Islet precursor cell (in vitro differentiated cells): ENCODE results near the gene GPC3.
"Not testable (repeated sequence)": the region's sequence is repeated elsewhere in the genome, so short reads cannot be mapped to it uniquely, and the experiment has no call there.

ENCODE experiments used
- DNase-seq: peaks from one replicate; pipeline ENCODE4 v3.0.0-alpha.2; 2018

The GPC3 gene

GRCh38 chrX:133985164-133985966 lies at the start of gene GPC3:
GPC3 (minus strand) TSS chrX:133985594.
- DNase-seq: peak; percentile 84

- DNase-seq: no peak
Observed at GRCh38 chrX:134032441-134032840, 47.0 kb upstream of the GPC3 start.

DNA sequence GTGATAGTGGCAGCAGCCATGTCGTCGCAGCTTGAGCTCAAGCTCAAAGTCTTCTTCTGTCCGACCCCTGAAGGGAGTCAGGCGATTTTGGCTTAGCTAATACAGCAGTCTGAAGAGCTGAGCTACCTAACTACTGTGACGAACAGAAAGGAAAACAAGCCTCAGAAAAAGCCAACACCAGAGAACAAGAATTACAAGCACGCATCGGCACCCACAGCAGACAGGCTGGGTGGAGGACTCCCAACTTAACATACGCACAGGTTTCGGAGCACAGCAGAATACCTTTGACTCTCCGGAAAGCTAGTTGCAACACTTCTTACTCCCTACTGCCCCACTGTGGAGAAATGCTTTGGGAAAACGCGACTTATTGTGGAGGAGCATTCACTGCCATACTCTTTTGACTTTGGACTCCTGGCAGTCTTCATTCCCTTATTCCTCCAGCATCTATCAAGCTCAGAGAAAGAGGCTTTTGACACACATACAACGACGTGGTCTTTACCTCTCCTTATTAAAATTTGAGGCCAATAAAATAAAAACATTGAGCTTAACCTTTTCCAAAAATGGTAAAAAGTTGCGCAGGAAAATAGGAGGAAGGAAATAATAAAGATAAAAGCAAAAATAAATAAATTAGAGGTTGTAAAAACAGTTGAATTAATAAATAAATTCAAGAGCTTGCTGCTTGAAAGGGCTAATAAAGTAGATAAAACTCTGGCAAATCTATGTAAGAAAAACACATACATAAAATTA lies 41.3 kb upstream of the GPC3 start:
- DNase-seq: peak; percentile 81

GRCh38 chrX:134025986-134026545 lies 40.7 kb upstream of the GPC3 start:
- DNase-seq: no peak

GRCh38 chrX:134024686-134025377 lies 39.4 kb upstream of the GPC3 start:
- no peak for DNase-seq

DNA sequence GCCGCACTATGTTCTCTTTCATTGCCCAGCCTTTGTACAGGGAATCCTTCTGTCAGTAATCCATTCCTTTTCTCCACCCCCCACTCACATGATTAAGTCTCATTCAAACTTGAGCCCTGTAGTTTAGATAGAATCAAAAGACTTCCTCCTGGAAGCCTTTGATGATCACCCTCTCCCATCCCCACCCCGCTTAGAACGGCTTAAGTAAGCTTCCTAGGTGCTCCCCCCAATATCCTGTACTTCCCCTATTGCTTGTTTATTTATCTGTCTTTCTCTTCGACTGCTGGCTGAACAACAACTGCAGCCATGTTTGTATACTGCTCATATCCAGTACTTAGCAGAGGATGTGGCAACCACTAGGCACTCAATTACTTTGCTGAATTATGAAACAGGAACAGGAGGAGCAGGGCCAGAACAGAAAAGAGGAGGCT lies 38.5 kb upstream of the GPC3 start:
- no peak for DNase-seq

- DNase-seq: no peak
Observed at GRCh38 chrX:134020910-134021309, 35.5 kb upstream of the GPC3 start.

GRCh38 chrX:134019567-134020206 lies 34.3 kb upstream of the GPC3 start:
- DNase-seq: no peak

GRCh38 chrX:134016309-134016708 lies 30.9 kb upstream of the GPC3 start:
- DNase-seq: not testable (repeated sequence)

DNA sequence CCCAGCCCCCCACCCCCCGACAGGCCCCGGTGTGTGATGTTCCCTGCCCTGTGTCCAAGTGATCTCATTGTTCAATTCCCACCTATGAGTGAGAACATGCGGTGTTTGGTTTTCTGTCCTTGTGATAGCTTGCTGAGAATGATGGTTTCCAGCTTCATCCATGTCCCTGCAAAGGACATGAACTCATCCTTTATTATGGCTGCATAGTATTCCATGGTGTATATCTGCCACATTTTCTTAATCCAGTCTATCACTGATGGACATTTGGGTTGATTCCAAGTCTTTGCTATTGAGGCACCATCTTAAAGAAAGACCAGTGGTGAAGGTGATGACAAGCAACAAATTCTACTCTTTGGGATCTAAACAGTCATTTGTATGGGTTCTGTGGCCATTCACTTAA lies 30.1 kb upstream of the GPC3 start:
- not testable (repeated sequence) for DNase-seq

DNA sequence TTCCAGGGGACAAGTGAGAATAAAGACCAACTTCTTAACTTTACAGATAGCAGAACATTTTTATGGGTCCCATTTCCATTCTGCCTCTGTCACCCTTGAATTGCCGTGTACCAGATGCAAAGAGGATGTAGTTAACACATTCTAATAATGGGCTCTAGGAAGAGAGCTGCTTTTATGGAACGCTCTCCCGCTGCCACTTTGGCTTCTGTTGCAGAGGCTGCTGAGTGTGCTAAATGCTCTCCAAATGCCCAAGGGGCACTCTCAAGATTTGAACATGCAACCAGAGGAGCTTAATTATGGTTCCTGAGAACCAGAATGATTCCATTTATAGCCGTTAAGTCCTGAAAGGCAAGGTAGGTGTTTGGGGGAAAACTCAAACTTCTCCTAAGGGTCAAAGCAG lies 28.1 kb upstream of the GPC3 start:
- DNase-seq: no peak

DNA sequence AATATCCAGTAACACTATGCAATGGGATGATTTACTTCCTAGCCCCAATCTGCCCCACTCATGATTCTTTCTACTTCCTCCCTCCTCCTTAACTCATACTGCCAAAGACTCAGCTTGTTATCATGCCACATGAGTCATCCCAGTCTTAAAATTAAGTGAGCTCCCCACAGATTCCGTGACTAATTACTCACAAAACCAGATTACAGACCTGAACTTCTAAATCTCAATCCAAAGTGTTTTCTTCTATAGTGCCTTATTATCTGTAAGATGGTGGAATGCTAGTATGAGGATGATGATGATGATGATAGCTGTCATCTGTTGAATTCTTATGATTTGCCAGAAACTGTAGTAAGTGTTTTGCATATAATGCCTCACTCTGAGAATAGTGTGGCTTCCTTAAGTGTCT lies 27.7 kb upstream of the GPC3 start:
- DNase-seq: no peak

DNA sequence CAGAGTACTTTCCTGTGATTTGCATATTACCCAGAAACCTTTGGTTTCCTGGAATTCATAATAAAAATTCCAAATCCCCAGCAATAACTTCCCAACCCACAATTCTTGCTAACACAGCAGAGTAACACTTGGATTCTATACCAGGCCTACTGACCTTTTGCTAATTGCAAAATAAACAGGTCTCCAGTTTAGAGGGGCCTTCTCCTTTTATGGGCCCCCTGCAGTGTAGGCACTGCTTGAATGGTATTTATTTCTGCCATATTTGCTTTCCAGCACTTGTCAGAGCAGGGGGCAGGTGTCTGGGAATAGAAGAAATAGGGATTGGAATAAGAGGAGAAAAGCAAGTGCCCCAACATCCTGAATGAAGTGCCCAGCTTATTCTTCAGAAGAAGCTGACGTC lies 25.3 kb upstream of the GPC3 start:
- DNase-seq: no peak

DNA sequence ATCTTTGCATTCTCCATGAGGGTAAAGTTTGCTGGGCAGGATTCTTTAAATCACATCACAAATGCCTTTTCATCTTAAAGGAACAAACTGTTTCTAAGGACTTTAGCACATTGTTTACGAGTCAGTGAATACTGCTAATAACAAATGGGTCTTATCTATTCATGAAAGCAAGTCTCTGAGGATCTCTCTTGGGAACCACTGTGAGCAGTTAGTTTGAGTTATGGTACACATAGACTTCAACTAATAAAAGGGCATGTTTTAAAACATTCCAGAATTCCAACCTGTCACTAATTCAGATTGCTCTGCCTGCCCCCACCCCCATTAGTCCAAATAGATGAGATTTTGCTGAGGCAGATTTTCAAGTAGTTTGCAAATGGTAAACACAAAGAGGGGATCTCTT lies 22.3 kb upstream of the GPC3 start:
- DNase-seq: no peak

- DNase-seq: no peak
Observed at GRCh38 chrX:134006484-134007161, 21.2 kb upstream of the GPC3 start.

DNA sequence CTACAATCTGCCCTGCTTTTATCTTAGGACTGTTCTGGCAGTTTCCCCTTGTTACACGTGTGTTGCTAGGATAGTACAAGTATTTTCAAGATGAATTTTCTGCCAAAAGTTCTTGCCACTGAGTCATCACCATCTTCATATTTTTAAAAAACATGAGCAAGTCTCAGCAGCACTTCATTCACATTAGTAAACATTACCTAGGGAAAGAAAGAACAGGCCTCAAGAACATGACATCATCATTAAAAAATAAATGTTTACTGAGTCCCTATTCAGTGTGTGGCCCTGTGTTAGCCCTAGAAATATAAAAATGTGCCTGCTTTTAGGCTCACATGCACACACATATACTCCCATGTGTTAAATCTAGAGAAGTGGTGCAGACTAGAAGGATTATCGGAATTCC lies 18.7 kb upstream of the GPC3 start:
- DNase-seq: no peak

DNA sequence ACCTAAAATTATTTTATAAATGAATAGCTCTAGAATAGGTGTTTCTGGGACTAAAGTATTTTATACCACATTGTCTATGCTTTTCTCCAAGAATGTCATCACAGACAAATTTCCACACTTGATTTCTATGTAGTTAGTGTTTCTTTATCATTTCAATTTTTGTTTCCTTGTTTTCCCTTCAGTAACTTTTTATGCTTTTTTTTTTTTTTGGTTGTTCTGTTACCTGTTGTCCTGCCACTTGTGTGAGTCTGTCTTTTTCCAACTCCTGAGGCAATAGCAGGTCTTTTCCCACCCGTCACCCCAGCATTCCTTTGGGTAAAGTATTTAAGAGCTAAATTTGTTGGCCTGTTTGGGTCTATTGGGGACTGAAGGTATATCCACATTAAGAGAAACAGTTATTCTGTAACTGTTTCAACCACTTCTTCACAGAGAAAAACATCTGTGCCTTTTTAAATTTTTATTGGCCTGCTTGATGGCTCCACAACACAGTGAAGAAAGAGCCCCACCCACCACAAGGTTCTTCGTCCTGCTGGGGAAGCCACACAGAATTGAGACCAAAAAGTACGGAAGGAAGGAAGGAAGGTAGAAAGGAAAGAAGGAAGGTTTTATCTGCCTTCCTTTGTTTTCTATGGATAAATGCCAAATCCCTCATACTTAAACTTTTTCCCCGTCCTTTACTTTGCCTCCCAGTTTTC lies 17.7 kb upstream of the GPC3 start:
- no peak for DNase-seq

DNA sequence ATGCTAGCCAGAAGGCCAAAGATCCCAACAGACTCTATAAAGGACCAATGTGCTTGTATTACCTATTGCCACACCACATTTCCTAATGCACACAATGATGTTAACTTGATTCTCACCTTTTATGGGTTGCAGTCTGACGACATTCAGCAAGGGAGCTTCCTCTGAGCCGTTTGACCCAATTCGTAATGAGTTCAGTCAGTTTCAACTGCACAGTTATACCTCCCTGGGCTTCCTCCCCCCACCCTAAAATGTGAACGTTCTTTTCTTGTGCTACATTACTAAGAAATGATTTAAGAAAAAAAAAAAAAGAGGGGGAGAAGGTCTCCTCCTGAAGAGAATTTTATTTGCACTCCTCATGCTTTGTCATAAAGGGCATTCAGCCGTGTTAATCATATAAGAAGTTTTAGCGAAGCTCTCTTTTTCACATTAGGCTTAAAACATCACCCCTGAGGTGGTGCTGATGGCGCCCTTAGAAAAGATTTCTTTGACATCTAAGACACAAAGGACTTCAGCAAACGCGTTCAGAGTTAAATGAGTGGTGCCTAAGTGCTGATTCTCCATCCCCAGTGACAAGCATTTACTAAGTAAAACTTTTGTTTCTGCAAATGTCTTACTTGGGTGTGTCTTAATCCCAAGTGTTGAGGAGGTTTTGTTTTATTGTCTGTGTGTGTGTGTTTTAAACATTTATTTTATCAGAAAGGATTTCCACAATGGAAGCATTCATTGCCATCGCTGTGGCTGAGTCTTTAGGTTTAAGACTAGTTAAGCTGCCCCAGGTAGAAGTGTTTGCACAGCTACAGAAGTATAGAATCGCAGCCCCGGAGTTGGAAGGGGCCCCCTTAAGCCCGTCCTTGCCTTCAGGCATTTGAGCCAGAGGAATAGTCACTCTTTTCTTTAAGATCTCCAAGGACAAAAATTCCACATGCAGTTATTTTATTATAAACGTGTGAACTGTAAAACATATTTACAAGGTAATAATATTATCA lies 15.2 kb upstream of the GPC3 start:
- DNase-seq: no peak

- DNase-seq: no peak
Observed at GRCh38 chrX:133999031-133999705, 13.8 kb upstream of the GPC3 start.

- no peak for DNase-seq
Observed at GRCh38 chrX:133995759-133996158, 10.4 kb upstream of the GPC3 start.
